GM23338 (cell line): Measurements from ENCODE around the gene ATP8B4. TPM values are rescaled to one million over a fixed set of nuclear protein-coding genes. Genes with fewer than 3 reads are reported as not detected.

Experiments used
- ATAC-seq: fragments of 200-7000 bp; cut with Tn5 transposase; 3 replicates; pipeline ENCODE4 v1.9.1; 2020
- DNase-seq: peaks from one replicate; pipeline ENCODE4 v3.0.0-alpha.2; 2015; ENCODE audit warnings: low spot score
- H2AFZ ChIP-seq: fragments of 200-600 bp; sonication (generic); 2 replicates; pipeline ENCODE4 v1.8.0; 2016; ENCODE audit warnings: antibody characterized with exemption, mild to moderate bottlenecking, moderate library complexity
- H3F3A ChIP-seq: fragments of 200-600 bp; sonication (generic); replicated peaks from 2 replicates; pipeline ENCODE4 v1.8.0; 2017; ENCODE audit warnings: antibody characterized with exemption, mixed run types, low read depth
- H3K27ac ChIP-seq: fragments of 200-600 bp; sonication (generic); 2 replicates; pipeline ENCODE4 v1.6.1; 2016; ENCODE audit warnings: low read depth
- H3K27me3 ChIP-seq: fragments of 200-600 bp; sonication (generic); 2 replicates; pipeline ENCODE4 v1.8.0; 2016; ENCODE audit warnings: mild to moderate bottlenecking, mixed run types, moderate library complexity; ENCODE audit not compliant: insufficient read depth
- H3K36me3 ChIP-seq: fragments of 200-600 bp; sonication (generic); 2 replicates; pipeline ENCODE4 v1.8.0; 2016; ENCODE audit warnings: mild to moderate bottlenecking; ENCODE audit not compliant: insufficient read depth
- H3K4me1 ChIP-seq: fragments of 200-600 bp; sonication (generic); 2 replicates; pipeline ENCODE4 v1.8.0; 2016; ENCODE audit warnings: mild to moderate bottlenecking, moderate library complexity; ENCODE audit not compliant: insufficient read depth
- H3K4me2 ChIP-seq: fragments of 200-600 bp; sonication (generic); 2 replicates; pipeline ENCODE4 v1.7.1; 2017; ENCODE audit warnings: mixed run types
- H3K4me3 ChIP-seq: fragments of 200-600 bp; sonication (generic); 2 replicates; pipeline ENCODE4 v1.6.1; 2016; ENCODE audit warnings: mixed run types
- H3K79me2 ChIP-seq: fragments of 200-600 bp; sonication (generic); replicated peaks from 2 replicates; pipeline ENCODE4 v1.8.0; 2017; ENCODE audit warnings: mild to moderate bottlenecking; ENCODE audit not compliant: insufficient read depth
- H3K9me2 ChIP-seq: fragments of 200-600 bp; sonication (generic); 2 replicates; pipeline ENCODE4 v1.8.0; 2017; ENCODE audit not compliant: insufficient read depth
- H4K20me1 ChIP-seq: fragments of 200-600 bp; sonication (generic); replicated peaks from 2 replicates; pipeline ENCODE4 v1.8.0; 2017; ENCODE audit warnings: mild to moderate bottlenecking; ENCODE audit not compliant: insufficient read depth
- H3K27ac Mint-ChIP-seq: 2 replicates; pipeline ENCODE4 v1.8.0; 2020; ENCODE audit warnings: inconsistent platforms, mild to moderate bottlenecking, moderate library complexity, mixed read lengths
- H3K27me3 Mint-ChIP-seq: 3 replicates; pipeline ENCODE4 v1.8.0; 2022; ENCODE audit warnings: low read depth, mild to moderate bottlenecking, moderate library complexity, mixed read lengths, inconsistent platforms; ENCODE audit not compliant: insufficient read depth, poor library complexity
- H3K36me3 Mint-ChIP-seq: 3 replicates; pipeline ENCODE4 v1.8.0; 2021; ENCODE audit warnings: low read depth, mild to moderate bottlenecking, inconsistent platforms, moderate library complexity, mixed read lengths
- H3K4me1 Mint-ChIP-seq: 3 replicates; pipeline ENCODE4 v1.8.0; 2020; ENCODE audit warnings: mild to moderate bottlenecking, inconsistent platforms, mixed read lengths
- H3K4me3 Mint-ChIP-seq: 3 replicates; pipeline ENCODE4 v1.8.0; 2021; ENCODE audit warnings: moderate library complexity, mild to moderate bottlenecking, inconsistent platforms, mixed read lengths
- H3K9me3 Mint-ChIP-seq: 3 replicates; pipeline ENCODE4 v1.8.0; 2020; ENCODE audit warnings: moderate library complexity, mild to moderate bottlenecking, inconsistent platforms, mixed read lengths
- CREB1 ChIP-seq: fragments of 250-450 bp; sonication (Bioruptor Pico); IDR thresholded peaks from 2 replicates; pipeline ENCODE4 v1.5.0; 2020; ENCODE audit warnings: low read depth, mild to moderate bottlenecking, moderate library complexity
- CTCF ChIP-seq, 2 experiments: fragments of 200-600 bp in 1 of 2; sonication (generic) in 1 of 2; conservative IDR thresholded peaks; 2 replicates each; pipeline versions ENCODE4 v1.5.1 to v1.6.1; 2016 to 2017; ENCODE audit warnings: antibody characterized with exemption in 2 of 2, low read depth in 2 of 2, mild to moderate bottlenecking in 2 of 2, moderate library complexity in 1 of 2
- ETS1 ChIP-seq: IDR thresholded peaks from 2 replicates; pipeline ENCODE4 v1.6.1; 2016; ENCODE audit warnings: antibody characterized with exemption
- EZH2 ChIP-seq: fragments of 200-600 bp; sonication (generic); IDR thresholded peaks from one replicate; pipeline ENCODE4 v1.8.0; 2017; ENCODE audit warnings: antibody characterized with exemption, mild to moderate bottlenecking, low read depth; ENCODE audit not compliant: unreplicated experiment
- EZH2phosphoT487 ChIP-seq: fragments of 200-600 bp; sonication (generic); IDR thresholded peaks from one replicate; pipeline ENCODE4 v1.8.1; 2018; ENCODE audit warnings: antibody characterized with exemption; ENCODE audit not compliant: unreplicated experiment
- JUNB ChIP-seq: IDR thresholded peaks from one replicate; pipeline ENCODE4 v1.6.1; 2016; ENCODE audit warnings: antibody characterized with exemption; ENCODE audit not compliant: unreplicated experiment
- NANOG ChIP-seq: IDR thresholded peaks from 2 replicates; pipeline ENCODE4 v1.6.1; 2016; ENCODE audit warnings: antibody characterized with exemption, borderline replicate concordance
- POLR2AphosphoS5 ChIP-seq: IDR thresholded peaks from 2 replicates; pipeline ENCODE4 v1.6.1; 2016; ENCODE audit warnings: antibody characterized with exemption, low read depth
- REST ChIP-seq: IDR thresholded peaks from one replicate; pipeline ENCODE4 v1.6.1; 2018; ENCODE audit warnings: antibody characterized with exemption; ENCODE audit not compliant: unreplicated experiment
- STAT1 ChIP-seq: IDR thresholded peaks from one replicate; pipeline ENCODE4 v1.6.1; 2016; ENCODE audit warnings: antibody characterized with exemption; ENCODE audit not compliant: unreplicated experiment
- ZNF114 ChIP-seq: fragments of 250-450 bp; sonication (Bioruptor Pico); IDR thresholded peaks from 2 replicates; pipeline ENCODE4 v1.5.0; 2020; ENCODE audit warnings: mild to moderate bottlenecking, moderate library complexity
- ZNF331 ChIP-seq: fragments of 250-450 bp; sonication (Bioruptor Pico); IDR thresholded peaks from 2 replicates; pipeline ENCODE4 v1.5.0; 2020; ENCODE audit warnings: low read depth, mild to moderate bottlenecking, moderate library complexity
- ZNF462 ChIP-seq: fragments of 250-450 bp; sonication (Bioruptor Pico); IDR thresholded peaks from 2 replicates; pipeline ENCODE4 v1.5.0; 2020; ENCODE audit warnings: mild to moderate bottlenecking, moderate library complexity
- polyA plus RNA-seq: library from polyadenylated mRNA; unstranded; fragments of >200 nt; fragmentation: Nextera tagmentation; extraction: Ambion mirVana; gene quantifications from 2 replicates; pipeline ENCODE4 v1.2.1, GENCODE V29; 2016
- total RNA-seq: library from RNA; depleted of rRNA; stranded (reverse); fragments of >200 nt; shearing (Covaris generic); gene quantifications from 2 replicates; pipeline ENCODE4 v1.2.3, GENCODE V29; 2014

ATP8B4 gene
- total and polyA plus RNA-seq, 2 experiments from 2014 or later, result 0.24 TPM; not detected in 1

- H4K20me1 ChIP-seq, result no peaks in the 10 kb centered on the region
- no peak for TF ChIP-seq JUNB
- TF ChIP-seq ZNF462 (CRISPR knock-in tag), result no peak
- TF ChIP-seq EZH2, result no peak
- TF ChIP-seq STAT1, result no peak
- TF ChIP-seq CREB1 (CRISPR knock-in tag), result no peak
- TF ChIP-seq EZH2phosphoT487, result no peak
- TF ChIP-seq POLR2AphosphoS5, result no peak
- TF ChIP-seq NANOG, result no peak
- TF ChIP-seq ZNF331 (CRISPR knock-in tag), result no peak
- TF ChIP-seq CTCF (conservative IDR thresholded peaks at IDR 0.05; ENCODE audit: low read depth in 2 of 2), result no peak
- TF ChIP-seq ZNF114 (CRISPR knock-in tag), result no peak
- TF ChIP-seq REST, result no peak
- TF ChIP-seq ETS1, result no peak
- no peak overlapping the region for H3K27ac ChIP-seq
- H3K4me2 ChIP-seq, result no peak overlapping the region
- no peaks in the 10 kb centered on the region for H3K36me3 ChIP-seq
- no peak overlapping the region for H3K4me3 ChIP-seq
- no peak for DNase-seq
- H3K4me1 Mint-ChIP-seq, result no peaks in the 10 kb centered on the region
- no peaks in the 10 kb centered on the region for H3K9me3 Mint-ChIP-seq
- no peaks in the 10 kb centered on the region for H3K36me3 Mint-ChIP-seq
- no peaks in the 10 kb centered on the region for H3K9me2 ChIP-seq
- no peak overlapping the region for H3K4me3 Mint-ChIP-seq
- no peak overlapping the region for H3K27ac Mint-ChIP-seq
- no peak overlapping the region for H2AFZ ChIP-seq
- H3K4me1 ChIP-seq, result no peaks in the 10 kb centered on the region
- no peaks in the 10 kb centered on the region for H3K27me3 ChIP-seq
- peaks cover 3% of the 10 kb centered on the region for H3K27me3 Mint-ChIP-seq
- ATAC-seq, result no peak
- H3F3A ChIP-seq, result no peaks in the 10 kb centered on the region
- H3K79me2 ChIP-seq, result no peaks in the 10 kb centered on the region
Observed at GRCh38 chr15:50150851-50151250, 31.8 kb upstream of the ATP8B4 start.
